GM18498 (cell line): Measurements from ENCODE around the gene ZNF439.
"Not testable (repeated sequence)": the region's sequence is repeated elsewhere in the genome, so short reads cannot be mapped to it uniquely, and the experiment has no call there.

ENCODE experiments used
- ATAC-seq: cut with Tn5 transposase; IDR thresholded peaks from one replicate; pipeline ENCODE4 v1.9.1; 2021; ENCODE audit warnings: mild to moderate bottlenecking, moderate library complexity; ENCODE audit not compliant: unreplicated experiment

Gene ZNF439

DNA sequence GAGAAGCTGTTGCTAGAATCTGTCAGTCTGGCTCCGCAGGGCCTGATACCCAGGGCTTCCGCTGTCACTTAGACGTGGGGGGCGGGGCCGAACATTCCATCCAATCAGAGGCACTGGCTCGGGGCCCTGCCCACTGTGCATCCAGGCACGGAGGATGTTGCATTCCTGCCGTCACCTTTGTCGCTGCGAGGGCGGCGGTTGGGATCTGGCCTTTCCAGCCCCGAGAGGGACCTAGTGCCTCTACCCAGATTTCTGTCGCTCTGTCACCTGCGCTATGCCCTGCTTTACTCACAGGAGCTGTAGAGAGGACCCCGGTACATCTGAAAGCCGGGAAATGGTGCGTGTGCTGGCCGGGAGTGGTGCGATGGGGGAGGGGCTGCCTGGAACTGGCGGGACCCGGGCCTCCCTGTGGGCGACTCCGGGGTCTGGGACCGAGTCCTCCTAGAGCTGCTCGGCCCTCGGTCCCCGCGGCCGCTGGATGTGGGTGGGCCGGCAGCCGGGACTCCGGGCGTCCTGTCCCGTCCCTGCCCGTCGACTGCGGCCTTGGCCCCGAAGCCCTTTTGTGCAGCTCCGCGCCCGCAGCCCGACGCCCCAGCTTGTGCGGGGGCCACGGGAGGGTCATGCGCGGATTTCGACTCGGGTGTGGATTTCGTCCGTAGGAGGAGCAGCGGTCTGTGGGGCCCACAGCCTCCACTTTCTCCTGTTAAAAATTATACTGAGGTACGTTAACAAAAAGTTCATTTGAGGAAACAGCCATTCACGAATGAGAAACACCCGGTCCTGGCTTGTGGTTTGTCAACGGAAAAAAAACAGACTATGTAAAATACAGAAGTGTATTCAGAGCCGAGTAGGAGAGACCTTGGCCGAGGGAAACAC, at the start of gene ZNF439:
Gene ZNF439 (plus strand): TSS at position 133 of the 876 bp plus-strand sequence. CDS start 142 bp downstream, at position 275.
- peak; percentile 91 for ATAC-seq

DNA sequence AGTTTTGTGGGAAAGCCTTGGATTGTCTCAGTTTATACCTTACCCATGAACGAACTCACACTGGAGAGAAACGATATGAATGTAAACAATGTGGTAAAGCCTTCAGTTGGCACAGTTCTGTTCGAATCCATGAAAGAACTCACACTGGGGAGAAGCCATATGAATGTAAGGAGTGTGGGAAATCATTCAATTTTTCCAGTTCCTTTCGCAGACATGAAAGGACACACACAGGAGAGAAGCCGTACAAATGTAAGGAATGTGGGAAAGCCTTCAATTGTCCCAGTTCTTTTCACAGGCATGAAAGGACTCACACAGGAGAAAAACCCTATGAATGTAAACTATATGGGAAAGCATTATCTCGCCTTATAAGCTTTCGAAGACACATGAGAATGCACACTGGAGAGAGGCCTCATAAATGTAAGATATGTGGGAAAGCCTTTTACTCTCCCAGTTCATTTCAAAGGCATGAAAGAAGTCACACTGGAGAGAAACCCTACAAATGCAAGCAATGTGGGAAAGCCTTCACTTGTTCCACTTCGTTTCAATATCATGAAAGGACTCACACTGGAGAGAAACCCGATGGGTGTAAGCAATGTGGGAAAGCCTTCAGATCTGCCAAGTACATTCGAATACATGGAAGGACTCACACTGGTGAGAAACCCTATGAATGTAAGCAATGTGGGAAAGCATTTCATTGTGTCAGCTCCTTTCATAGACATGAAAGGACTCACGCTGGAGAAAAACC, 42.0 kb upstream of the ZNF439 start:
- no peak for ATAC-seq

DNA sequence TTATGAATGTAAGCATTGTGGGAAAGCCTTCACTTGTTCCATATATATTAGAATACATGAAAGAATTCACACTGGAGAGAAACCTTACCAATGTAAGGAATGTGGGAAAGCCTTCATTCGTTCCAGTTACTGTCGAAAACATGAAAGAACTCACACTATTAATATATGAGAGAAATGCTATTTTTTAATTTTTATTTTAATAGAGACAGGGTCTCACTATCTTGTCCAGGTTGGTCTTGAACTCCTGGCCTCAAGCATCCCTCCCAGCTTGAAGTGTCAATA, 41.5 kb upstream of the ZNF439 start:
- ATAC-seq: no peak

DNA sequence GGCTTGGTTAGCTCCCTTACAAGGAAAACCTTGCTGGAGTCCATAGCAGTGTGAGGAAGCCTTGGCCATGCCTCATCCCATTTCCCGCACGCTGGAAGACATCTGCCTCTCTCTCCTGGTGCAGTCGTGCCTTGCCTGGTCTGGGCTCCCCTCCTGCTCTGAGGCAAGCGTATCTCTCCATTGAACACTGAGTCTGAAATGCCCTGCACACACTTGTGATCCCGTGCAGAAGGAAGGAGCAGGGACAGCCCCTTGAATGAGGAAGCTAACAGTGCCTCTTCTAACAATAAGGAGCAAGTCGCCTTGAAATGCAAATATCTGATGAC, 34.9 kb upstream of the ZNF439 start:
- no peak for ATAC-seq

DNA sequence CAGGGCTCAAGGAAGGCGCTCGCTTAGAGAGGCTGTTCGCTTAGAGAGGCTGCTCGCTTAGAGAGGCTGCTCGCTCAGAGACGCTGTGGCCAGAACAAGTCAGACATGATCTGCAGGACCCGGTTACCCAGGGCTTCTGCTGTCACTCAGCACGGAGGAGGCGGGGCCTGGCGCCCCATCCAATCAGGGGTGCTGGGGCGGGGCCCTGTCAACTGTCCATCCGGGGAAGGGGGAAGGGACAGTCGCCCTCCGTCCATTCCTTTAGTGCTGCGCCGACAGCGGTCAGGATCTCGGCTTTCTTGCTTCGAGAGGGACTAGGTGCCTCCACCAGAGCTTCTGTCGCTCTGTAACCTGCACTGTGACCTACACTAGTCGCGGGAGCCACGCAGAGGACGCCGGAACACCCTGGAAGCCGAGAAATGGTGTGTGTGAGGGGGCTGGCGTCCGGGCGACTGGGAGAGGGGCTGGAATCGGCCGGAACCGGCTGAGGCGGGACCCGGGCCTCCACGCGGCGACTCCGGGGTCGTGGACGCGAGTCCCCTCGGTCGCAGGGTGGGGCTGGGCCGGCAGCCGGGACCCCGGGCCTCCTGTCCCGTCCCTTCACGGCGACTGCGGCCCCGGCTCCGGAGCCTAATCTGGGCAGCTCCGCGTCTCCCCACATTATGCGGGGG, 34.4 kb upstream of the ZNF439 start, which contains the start of gene ZNF440:
Gene ZNF440 (plus strand): TSS at position 245 of the 671 bp plus-strand sequence. CDS start 175 bp downstream, at position 420.
- peak; percentile 99 for ATAC-seq

DNA sequence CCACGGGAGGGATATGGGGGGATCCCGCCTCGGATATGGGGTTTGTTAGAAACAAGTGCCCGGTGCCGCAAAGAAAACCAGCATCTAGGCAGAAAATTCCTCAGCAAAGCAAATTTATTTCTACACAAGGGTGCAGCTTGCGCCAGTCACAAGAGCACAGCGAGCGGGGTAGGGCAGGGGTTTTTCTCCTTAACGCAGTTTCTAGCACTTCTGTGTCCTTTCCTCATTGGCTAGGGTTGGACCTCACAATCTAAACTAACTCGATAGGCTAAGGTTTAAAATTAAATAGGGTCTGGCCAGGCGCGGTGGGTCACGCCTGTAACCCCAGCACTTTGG, 33.9 kb upstream of the ZNF439 start:
- ATAC-seq: no peak

DNA sequence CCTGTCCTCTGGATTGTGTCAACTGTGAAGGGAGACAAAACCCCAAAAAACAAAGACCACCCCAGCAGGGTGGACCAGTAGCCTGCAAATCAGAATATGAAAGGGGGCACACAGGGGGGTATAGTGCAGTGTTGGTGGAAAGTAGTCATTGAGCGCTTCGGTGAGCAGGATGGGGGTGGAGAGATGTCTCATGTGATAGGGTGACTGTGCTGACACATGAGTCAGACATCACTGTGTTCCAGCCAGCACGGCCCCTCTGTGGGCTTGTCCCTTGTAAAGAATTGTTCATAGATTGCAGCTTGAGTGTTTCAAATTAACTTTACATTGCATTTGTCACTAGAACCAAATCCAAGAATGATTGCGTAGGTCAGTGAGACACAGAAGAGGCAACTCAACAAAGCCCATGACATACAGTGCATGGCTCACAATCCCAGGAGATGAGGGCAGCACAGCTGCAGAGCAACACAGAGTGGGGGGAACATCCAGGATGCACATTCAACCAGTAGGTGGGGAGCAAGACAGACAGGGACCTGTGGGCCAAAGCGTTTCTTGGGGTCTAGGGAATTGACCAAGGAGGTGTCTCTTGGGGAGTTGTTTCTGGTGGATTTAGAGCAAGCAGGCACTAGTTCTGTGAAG, 26.9 kb upstream of the ZNF439 start:
- no peak for ATAC-seq

DNA sequence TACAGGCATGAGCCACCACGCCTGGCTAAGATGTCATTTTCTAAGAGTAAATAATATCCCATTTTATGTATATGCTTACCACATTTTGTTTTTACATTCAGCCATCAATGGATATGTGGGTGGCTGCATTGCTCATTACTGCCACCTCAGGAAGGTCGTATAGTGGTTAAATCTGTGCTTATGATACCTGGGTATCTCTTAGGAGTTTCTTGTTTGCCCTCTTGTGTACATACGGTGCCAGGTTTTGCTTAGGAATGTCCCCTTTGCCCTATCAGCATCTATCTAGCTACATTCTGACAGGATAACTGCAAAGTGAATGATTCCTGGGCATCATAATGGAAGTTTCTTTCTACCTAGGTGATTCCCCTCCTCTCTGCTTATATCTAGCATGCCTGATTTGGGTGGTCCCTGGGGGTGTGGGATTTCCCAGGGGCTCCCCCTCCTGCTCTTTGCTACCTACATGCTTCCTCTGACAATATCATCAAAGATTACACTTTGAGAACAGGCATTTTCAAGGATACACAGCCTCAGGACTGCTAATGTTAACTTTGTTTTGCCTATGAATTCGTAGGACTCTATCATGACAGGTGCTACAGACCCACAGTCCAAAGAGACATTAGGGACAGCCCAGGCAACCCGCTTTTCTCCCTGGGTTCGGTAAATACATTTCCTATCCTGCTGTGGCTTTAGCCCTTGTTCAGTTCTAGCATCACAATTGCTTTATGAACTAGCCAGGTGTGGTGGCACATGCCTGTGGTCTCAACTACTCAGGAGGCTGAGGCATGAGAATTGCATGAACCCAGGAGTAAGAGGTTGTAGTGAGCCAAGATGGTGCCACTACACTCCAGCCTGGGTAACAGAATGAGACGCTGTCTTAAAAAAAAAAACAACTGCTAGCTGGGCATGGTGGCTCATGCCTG, 19.3 kb upstream of the ZNF439 start:
- ATAC-seq: not testable (repeated sequence)

DNA sequence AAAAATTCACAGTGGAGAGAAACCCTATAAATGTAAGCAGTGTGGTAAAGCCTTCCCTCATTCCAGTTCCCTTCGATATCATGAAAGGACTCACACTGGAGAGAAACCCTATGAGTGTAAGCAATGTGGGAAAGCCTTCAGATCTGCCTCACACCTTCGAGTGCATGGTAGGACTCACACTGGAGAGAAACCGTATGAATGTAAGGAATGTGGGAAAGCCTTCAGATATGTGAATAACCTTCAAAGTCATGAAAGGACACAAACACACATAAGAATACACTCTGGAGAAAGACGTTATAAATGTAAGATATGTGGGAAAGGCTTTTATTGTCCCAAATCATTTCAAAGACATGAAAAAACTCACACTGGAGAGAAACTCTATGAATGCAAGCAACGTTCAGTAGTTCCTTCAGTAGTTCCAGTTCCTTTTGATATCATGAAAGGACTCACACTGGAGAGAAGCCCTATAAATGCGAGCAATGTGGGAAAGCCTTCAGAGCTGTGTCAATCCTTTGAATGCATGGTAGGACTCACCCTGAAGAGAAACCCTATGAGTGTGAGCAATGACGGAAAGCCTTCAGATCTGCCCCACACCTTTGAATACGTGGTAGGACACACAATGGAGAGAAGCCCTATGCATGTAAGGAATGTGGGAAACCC, 16.1 kb upstream of the ZNF439 start:
- no peak for ATAC-seq

DNA sequence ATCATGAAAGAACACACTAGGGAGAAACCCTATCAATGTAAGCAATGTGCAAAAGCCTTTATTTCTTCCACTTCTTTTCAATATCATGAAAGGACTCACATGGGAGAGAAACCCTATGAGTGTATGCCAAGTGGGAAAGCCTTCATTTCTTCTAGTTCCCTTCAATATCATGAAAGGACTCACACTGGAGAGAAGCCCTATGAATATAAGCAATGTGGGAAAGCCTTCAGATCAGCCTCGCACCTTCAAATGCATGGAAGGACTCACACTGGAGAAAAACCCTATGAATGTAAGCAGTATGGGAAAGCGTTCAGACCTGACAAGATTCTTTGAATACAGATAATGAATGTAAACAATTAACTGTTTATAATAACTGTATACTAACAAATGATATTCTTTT, 15.0 kb upstream of the ZNF439 start:
- ATAC-seq: no peak

DNA sequence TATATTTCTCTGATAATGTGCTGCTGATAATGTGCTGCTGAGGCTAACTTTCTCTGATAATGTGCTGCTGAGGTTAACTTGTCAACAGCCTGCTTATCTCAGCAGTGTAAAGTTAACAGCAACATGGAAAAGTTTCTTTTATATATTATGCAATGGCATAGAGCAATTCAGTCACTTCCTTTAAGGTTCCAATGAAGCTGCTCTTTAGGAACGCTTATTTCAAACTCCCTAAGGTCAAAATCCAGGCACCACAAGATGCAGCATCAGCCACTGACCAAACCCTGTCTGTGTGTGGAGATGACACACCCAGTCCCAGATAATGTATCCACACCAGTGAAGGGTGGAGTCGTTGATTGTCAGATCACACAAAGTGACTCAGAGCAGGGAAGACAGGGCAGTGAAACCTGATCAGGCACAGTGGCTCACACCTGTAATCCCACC, 12.9 kb upstream of the ZNF439 start:
- not testable (repeated sequence) for ATAC-seq

DNA sequence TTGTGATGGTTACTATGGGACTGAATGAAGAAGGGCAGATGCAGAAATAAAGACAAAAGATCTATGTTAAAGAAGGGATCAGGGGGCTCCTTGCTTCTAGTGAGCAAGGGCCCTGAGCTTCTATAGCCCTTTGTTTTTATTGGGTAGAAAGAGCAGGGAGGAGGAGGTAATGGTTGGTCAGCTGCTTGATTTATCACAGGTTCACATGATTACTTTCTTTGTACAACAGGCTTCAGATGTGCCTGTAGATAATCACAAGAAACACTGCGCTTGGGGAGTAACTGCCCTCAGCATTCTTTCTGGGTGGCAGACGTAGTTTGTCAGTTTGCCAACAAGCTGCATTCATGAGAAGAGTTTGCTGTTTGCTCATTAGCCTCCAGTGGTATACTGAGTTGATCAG, 4.8 kb upstream of the ZNF439 start:
- ATAC-seq: no peak

DNA sequence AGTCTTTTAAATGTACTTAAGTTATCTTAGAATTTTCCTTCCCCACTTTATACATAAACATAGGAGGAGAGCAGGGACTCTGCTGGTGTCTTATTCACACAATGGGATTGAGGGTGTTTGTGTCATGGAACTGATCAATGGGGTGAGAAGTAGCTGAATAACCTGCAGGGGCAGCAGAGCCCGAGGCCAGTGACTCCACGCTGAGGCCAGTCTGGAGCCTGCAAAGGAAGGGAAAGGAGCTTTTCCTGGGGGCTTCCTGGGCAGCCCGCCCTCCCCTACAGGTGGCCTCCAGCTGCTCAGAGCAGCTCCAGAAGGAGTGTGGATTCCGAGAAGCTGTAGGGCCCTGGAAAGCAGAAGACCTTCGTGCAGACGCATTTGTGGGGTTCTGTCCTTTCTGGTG, 911 bp upstream of the ZNF439 start:
- not testable (repeated sequence) for ATAC-seq

DNA sequence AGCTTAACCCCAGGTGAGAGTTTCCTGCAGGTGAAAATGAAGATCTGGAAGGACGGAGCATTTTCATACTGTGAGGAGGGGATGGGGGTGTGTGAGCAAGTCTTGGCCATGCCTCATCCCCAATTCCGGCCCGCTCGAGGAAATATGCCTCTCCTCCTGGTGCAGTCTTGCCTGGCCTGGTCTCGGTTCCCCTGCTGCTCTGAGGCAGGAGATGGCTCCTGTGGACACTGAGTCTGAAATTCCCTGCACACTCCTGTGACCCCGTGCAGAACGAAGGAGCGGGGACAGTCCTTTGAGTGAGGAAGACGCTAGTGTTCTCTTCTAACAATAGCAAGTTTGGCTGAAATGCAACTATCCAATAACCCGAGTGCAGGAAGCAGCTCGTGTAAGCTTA, 329 bp upstream of the ZNF439 start:
- peak; percentile 8 for ATAC-seq

DNA sequence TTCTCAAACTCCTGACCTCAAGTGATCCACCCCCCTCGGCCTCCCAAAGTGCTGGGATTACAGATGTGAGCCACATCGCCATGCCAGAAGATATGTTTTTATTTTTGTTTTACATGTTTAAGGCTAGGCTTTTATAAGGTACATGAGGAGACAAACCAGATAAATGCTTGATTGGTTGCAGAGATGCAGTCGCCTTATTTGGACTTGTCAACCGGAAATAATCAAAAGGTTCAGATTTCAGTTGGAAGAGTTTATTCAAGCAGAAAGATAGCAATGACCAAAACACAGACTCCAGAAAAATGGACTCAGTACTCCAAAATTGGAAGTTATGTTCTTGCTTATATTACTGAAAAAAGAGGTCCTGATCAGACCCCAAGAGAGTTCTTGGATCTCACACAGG, 1.8 kb downstream of the ZNF439 start:
- ATAC-seq: not testable (repeated sequence)

DNA sequence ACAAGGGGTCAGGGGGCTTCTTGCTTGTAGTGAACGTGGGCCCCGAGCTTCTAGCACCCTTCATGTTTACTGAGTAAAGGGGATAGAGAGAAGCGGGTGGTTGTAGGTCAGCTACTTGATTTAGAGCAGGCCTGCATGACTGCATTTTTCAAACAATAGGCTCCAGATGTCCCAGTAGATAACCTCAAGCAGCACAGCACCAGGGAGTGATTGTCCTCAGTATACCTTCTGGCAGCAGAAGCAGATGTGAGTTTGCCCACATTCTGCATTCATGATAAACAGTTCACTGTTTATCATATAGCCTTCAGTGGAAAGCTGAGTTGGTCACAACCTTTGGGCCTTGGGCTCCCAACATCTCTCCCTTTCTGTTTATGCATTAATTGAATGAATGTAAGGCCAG, 4.8 kb downstream of the ZNF439 start:
- ATAC-seq: no peak

DNA sequence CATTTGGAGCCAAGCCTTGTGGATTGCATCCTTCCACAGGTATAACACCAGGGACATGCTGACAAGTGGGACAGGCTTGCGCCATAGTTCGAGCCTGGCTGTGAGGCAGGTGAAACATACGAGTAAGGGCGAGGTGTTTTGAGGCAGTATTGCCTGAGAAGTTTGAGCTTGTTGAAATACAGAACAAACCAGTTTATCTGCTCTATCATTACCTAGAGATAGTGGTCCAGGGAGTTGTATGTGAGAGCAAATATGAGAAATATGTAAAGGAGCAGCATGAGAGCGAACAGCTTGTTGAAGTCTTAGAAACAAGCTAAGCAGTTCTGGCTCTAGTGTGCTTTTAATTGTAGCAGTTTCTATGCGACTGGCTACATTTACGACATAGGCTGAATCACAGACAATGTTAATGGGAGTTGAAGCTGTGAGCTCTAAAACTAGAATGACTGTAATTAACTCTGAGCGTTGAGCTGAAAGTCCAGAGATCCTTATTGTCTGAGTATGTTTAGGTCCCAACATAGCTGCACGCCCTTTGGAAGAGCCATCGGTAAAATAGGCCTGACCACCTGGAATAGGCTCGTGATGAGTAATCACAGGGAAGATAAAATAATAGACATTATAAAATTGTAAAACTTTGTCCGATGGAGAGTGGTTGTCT, 8.2 kb downstream of the ZNF439 start:
- ATAC-seq: no peak

DNA sequence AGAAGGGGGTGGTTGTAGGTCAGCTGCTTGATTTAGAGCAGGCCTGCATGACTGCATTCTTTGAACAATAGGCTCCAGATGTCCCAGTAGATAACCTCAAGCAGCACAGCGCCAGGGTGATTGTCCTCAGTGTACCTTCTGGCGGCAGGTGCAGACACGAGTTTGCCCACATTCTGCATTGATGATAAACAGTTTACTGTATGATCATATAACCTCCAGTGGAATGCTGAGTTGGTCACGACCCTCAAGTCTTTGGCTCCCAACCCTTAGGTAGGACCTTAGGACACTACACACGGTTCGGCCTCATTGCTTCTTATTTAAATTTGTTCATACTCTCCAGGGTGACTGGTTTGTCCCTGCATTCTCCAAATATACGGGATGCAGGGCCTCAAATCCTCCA, 12.2 kb downstream of the ZNF439 start:
- no peak for ATAC-seq

DNA sequence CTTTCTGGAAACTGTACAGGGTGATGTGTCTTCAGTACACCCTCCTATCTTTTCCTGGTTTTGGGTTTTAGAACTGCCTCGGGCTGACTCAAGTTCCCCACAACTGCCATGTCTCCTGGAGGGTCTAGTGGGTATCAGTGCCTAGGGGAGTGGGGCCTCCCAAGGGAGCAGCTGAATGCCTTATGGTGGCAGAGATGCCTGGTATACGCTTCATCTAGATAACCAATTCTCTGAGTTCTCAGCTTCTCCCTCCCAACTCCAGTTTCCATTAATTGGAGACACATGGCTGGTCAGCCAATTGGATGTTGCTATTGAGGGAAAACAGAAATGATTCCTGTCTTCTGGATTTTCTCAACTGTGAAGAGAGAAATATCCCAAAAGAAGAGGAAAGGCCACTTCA, 12.8 kb downstream of the ZNF439 start:
- no peak for ATAC-seq
